Right lobe of liver (tissue), 6 donors: ENCODE measurements around the gene JAZF1. TPM values are rescaled to one million over a fixed set of nuclear protein-coding genes. Genes with fewer than 3 reads are reported as not detected.

ENCODE experiments used
- ATAC-seq, 4 donors: fragments of 200-7000 bp; cut with Tn5 transposase; one replicate each; pipeline ENCODE4 v1.9.1; 2020; ENCODE audit warnings: mild to moderate bottlenecking in 4 of 4, moderate library complexity in 4 of 4
- DNase-seq, 3 donors: peaks; one replicate each; pipeline ENCODE4 v3.0.0-alpha.2; 2020
- H3K27ac ChIP-seq, 3 donors: fragments of 200-600 bp; one replicate each; pipeline ENCODE4 v1.8.0; 2022
- H3K27me3 ChIP-seq, 2 donors: fragments of 200-600 bp; one replicate each; pipeline ENCODE4 v1.8.0; 2022
- H3K36me3 ChIP-seq, 4 donors: fragments of 200-600 bp; sonication (generic) in 1 of 4; one replicate each; pipeline versions ENCODE4 v1.5.1 to v1.8.0; 2017 to 2022; ENCODE audit warnings: control low read depth in 1 of 4
- H3K4me1 ChIP-seq, 4 donors: fragments of 200-600 bp; sonication (generic) in 1 of 4; one replicate each; pipeline versions ENCODE4 v1.5.1 to v1.8.0; 2017 to 2022; ENCODE audit warnings: control low read depth in 1 of 4
- H3K4me3 ChIP-seq, 3 donors: fragments of 200-600 bp; one replicate each; pipeline ENCODE4 v1.8.0; 2022
- H3K9me3 ChIP-seq, 4 donors: fragments of 200-600 bp; sonication (generic) in 1 of 4; one replicate each; pipeline versions ENCODE4 v1.5.1 to v1.8.0; 2017 to 2022; ENCODE audit warnings: control low read depth in 1 of 4
- POLR2A ChIP-seq: fragments of 450-650 bp; IDR thresholded peaks from one replicate; pipeline ENCODE4 v1.6.1; 2017; ENCODE audit warnings: antibody characterized with exemption, mild to moderate bottlenecking
- WGBS: methylation state at CpG from one replicate; pipeline ENCODE4 v1.1.6; 2018; ENCODE audit warnings: low coverage, low lambda C conversion rate; ENCODE audit not compliant: insufficient coverage; ENCODE audit errors: missing lambda C conversion rate; 5-methylcytosine and 5-hydroxymethylcytosine counted together
- intact Hi-C, 2 donors: fragments of 100-400 bp; cut with DNase I; formaldehyde crosslinking; loops; one replicate each; pipeline versions ENCODE4 v1.11.2 to v1.14.1; 2022
- total RNA-seq, 6 experiments: library from RNA; depleted of rRNA in 2 of 6; stranded (reverse); fragments of >200 nt in 2 of 6; fragmentation: NEBNext Ultra II Directional in 3 of 6; extraction: Animal tissue kit (Norgen Biotek cat#: 25700) in 3 of 6; gene quantifications; one replicate each; pipeline versions ENCODE4 v1.1.0 to v1.2.4, GENCODE V29; 2016 to 2023
- TF ChIP-seq, protein P1 (sequence below), 4 donors: fragments of 200-600 bp in 3 of 4; fragments of 450-650 bp in 1 of 4; IDR thresholded peaks; one replicate each; pipeline versions ENCODE4 v1.5.1 to v1.8.0; 2016 to 2022; ENCODE audit warnings: antibody characterized with exemption in 4 of 4, mild to moderate bottlenecking in 2 of 4
- donor health status: DM: no; HTN: yes; CAD: no.
- donor health status: DM: no; HTN: no; CAD: no.
- donor health status: DM: no; HTN: no; CAD: no.
- donor health status: DM: no; HTN: yes; CAD: no.
- donor health status: DM: no; HTN: yes; CAD: no.

The JAZF1 gene
- total RNA-seq, 6 experiments from 2014 or later = 4.8 to 20.9 (median 6.9) TPM

DNA sequence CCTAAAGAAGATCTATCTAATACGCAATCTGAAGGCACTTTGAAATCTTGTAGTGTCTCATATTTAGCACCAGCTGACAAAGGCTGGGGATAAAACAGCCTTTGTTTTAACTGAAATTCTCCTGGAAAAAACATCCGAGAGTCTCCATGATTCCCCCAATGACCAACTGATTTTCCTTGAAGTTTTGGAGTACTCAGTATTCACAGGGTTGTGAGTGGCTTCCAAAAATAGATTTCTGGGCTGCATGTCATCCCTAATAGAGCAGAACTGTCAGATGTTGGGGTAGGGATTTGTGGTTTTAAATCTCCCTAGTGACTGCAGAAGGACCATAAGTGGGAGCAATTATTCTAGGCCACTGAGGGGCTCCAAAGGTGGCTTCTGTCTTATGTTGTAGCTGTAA, 234.2 kb downstream of the JAZF1 start:
- WGBS = 91% methylated on average over 2 of the region's 2 CpGs
- H3K27me3 ChIP-seq = no peaks in the 10 kb centered on the region
- no peak for ATAC-seq

DNA sequence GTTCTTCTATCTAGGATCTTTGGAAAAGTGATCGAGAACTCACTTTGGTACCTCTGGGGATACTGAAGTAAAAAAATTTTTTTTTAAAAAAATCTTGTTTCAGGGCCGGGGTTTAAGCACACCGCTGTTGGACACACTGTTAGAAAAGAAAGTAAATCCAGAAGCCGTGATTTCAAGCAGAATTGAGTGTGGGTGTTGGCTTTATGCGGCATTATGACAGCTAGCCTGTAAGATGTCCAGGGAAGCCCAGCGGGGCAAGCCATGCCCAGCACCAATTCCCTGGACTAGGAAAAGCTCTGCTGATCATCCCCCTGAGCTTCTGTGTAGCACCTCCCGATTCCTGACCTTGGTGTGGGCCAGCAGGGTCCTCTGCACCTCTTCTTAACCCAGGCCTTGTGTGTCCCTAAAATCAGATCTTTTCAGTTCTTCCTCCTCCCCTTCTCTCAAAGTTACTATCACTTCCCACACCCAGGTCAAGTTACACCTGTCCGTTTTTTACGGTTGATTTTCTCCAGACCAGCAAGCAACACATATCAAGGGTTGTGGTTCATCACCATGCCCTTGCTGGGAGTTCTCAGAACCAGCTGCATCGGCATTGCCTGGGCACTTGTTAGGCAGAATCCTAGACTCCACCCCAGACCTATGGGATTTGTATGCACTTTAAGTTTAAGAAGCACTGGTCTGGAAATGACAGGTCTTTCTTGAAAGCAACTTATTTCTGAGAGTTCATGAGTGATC, 235.4 kb downstream of the JAZF1 start:
- DNase-seq (no peak), ATAC-seq (no peak)
- no peak overlapping the region for H3K27ac ChIP-seq
- H3K4me1 ChIP-seq = no peaks in the 10 kb centered on the region
- H3K4me3 ChIP-seq = no peak overlapping the region
- no peaks in the 10 kb centered on the region for H3K27me3 ChIP-seq
- no peaks in the 10 kb centered on the region for H3K9me3 ChIP-seq
- 89% methylated on average over 8 of the region's 10 CpGs for WGBS
- H3K36me3 ChIP-seq = no peaks in the 10 kb centered on the region
- no peak for TF ChIP-seq POLR2A
- TF ChIP-seq, protein P1, sequence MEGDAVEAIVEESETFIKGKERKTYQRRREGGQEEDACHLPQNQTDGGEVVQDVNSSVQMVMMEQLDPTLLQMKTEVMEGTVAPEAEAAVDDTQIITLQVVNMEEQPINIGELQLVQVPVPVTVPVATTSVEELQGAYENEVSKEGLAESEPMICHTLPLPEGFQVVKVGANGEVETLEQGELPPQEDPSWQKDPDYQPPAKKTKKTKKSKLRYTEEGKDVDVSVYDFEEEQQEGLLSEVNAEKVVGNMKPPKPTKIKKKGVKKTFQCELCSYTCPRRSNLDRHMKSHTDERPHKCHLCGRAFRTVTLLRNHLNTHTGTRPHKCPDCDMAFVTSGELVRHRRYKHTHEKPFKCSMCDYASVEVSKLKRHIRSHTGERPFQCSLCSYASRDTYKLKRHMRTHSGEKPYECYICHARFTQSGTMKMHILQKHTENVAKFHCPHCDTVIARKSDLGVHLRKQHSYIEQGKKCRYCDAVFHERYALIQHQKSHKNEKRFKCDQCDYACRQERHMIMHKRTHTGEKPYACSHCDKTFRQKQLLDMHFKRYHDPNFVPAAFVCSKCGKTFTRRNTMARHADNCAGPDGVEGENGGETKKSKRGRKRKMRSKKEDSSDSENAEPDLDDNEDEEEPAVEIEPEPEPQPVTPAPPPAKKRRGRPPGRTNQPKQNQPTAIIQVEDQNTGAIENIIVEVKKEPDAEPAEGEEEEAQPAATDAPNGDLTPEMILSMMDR (IDR thresholded peaks at IDR 0.05) = no peak
- intact Hi-C loops = no loop called here

More for the DNA sequence above, 234.2 kb downstream of the JAZF1 start:
- Histone ChIP-seq H3K36me3 (no peaks in the 10 kb centered on the region), H3K4me3 (no peak overlapping the region), H3K27ac (no peak overlapping the region), H3K4me1 (no peaks in the 10 kb centered on the region), H3K9me3 (no peaks in the 10 kb centered on the region)
- no peak for TF ChIP-seq POLR2A
- no peak for DNase-seq
- intact Hi-C loops = no loop called here

DNA sequence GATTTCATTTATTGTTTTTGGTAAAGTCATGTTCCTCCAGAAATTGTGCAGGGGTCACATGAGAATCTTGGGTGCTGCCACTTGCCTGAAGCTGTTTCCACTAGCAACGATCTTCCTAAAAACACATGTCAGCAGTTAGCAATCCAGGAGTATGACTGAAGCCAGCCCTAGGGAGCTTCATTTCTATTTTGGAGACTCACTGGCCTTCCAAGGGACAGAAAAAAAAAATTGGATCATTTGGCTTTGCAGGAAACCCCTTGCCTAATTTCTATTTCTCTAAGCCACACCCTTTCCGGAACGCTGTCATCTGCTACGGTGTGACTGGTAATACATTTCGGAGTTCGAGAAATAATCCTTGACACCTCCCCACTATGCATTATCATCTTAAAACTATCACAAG, 236.0 kb downstream of the JAZF1 start:
- DNase-seq (no peak), ATAC-seq (no peak)
- 93% methylated on average over 6 of the region's 6 CpGs for WGBS
- intact Hi-C loops = no loop called here
- Histone ChIP-seq H3K27me3 (no peaks in the 10 kb centered on the region), H3K4me1 (no peaks in the 10 kb centered on the region), H3K27ac (no peak overlapping the region), H3K36me3 (no peaks in the 10 kb centered on the region), H3K9me3 (no peaks in the 10 kb centered on the region), H3K4me3 (no peak overlapping the region)
- TF ChIP-seq POLR2A = no peak
- TF ChIP-seq, protein P1 (IDR thresholded peaks at IDR 0.05) = no peak

DNA sequence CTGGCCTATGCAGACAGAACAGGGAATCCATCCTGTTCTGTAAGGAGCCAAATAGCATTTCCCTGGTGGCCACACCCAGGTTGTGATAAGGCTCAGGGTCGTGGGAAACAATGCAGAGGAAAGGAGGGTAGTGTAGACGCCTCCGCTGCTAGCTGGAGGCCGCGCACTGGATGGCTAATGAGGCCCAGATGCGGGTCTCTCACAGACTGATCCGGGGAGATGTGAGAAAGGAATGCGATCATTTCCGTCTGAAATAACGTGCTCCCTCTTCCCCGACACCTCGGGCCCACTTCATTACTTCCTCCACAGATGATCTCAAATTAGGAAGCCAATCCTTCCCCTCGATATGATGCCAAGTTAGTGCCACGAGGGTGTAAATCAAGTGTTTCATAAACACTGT, 237.4 kb downstream of the JAZF1 start:
- WGBS = 63% methylated on average over 4 of the region's 14 CpGs
- Histone ChIP-seq H3K27me3 (no peaks in the 10 kb centered on the region), H3K36me3 (no peaks in the 10 kb centered on the region), H3K9me3 (no peaks in the 10 kb centered on the region), H3K4me3 (no peak overlapping the region), H3K4me1 (no peaks in the 10 kb centered on the region), H3K27ac (no peak overlapping the region)
- intact Hi-C loops = no loop called here
- ATAC-seq (no peak), DNase-seq (no peak)
- TF ChIP-seq, protein P1 (IDR thresholded peaks at IDR 0.05) = no peak
- TF ChIP-seq POLR2A = no peak

DNA sequence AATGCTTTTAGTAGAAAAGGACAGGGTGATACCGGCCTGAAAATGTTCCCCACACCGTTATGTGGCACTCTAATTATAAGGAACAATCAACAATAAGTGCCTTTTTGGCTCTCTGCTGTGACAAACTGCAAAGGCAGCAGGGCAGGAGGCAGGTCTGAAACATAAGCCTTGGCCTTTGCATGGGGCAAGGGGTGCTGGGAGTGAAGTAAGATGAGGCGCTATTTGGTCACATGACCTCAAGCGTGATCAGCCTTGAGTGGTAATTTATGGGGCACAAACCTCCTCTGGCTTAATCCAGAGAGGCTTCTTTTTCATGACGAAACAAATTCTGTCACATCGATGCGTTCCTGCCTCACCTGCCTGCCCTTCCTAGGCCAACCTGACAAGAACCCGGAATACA, 237.9 kb downstream of the JAZF1 start:
- no peak for TF ChIP-seq POLR2A
- TF ChIP-seq, protein P1 (IDR thresholded peaks at IDR 0.05) = no peak
- H3K4me1 ChIP-seq = no peaks in the 10 kb centered on the region
- no peaks in the 10 kb centered on the region for H3K36me3 ChIP-seq
- H3K27me3 ChIP-seq = no peaks in the 10 kb centered on the region
- H3K4me3 ChIP-seq = no peak overlapping the region
- no peaks in the 10 kb centered on the region for H3K9me3 ChIP-seq
- 100% methylated on average over 5 of the region's 8 CpGs for WGBS
- DNase-seq (no peak), ATAC-seq (no peak)
- intact Hi-C loops = no loop called here
- no peak overlapping the region for H3K27ac ChIP-seq
